ENCODE measurements around the gene SSBP3.
A peak's percentile ranks its signal among the peaks of the same experiment; 100 is the strongest.
"Not testable (repeated sequence)": the region's sequence is repeated elsewhere in the genome, so short reads cannot be mapped to it uniquely, and the experiment has no call there.

Gene SSBP3

GRCh38 chr1:54406339-54407153 lies at the start of gene SSBP3:
SSBP3 (minus strand) TSS chr1:54406394.
- DNase-seq (ENCODE audit: extremely low spot score, insufficient read length, low read depth) (peak; percentile 93), FAIRE-seq (peak; percentile 51)

- peak; percentile 26 for FAIRE-seq
Observed at GRCh38 chr1:54453509-54453908, 47.3 kb upstream of the SSBP3 start.

GRCh38 chr1:54453022-54453421 lies 46.8 kb upstream of the SSBP3 start:
- DNase-seq (ENCODE audit: extremely low spot score, insufficient read length, low read depth), result no peak
- no peak for FAIRE-seq

More at GRCh38 chr1:54453509-54453908, 47.3 kb upstream of the SSBP3 start:
- DNase-seq (ENCODE audit: extremely low spot score, insufficient read length, low read depth), result no peak

GRCh38 chr1:54449431-54449830 lies 43.2 kb upstream of the SSBP3 start:
- not testable (repeated sequence) for FAIRE-seq; DNase-seq (ENCODE audit: extremely low spot score, insufficient read length, low read depth)

- not testable (repeated sequence) for DNase-seq (ENCODE audit: extremely low spot score, insufficient read length, low read depth); FAIRE-seq
Observed at GRCh38 chr1:54448801-54449200, 42.6 kb upstream of the SSBP3 start.

GRCh38 chr1:54447081-54447480 lies 40.9 kb upstream of the SSBP3 start:
- DNase-seq (ENCODE audit: extremely low spot score, insufficient read length, low read depth); FAIRE-seq: not testable (repeated sequence)

GRCh38 chr1:54442185-54442584 lies 36.0 kb upstream of the SSBP3 start:
- DNase-seq (ENCODE audit: extremely low spot score, insufficient read length, low read depth) (no peak), FAIRE-seq (no peak)

- FAIRE-seq (no peak), DNase-seq (ENCODE audit: extremely low spot score, insufficient read length, low read depth) (no peak)
Observed at GRCh38 chr1:54439550-54440223, 33.5 kb upstream of the SSBP3 start.

- DNase-seq (ENCODE audit: extremely low spot score, insufficient read length, low read depth) (no peak), FAIRE-seq (no peak)
Observed at GRCh38 chr1:54437783-54438182, 31.6 kb upstream of the SSBP3 start.

- DNase-seq (ENCODE audit: extremely low spot score, insufficient read length, low read depth) (no peak), FAIRE-seq (no peak)
Observed at GRCh38 chr1:54436826-54437225, 30.6 kb upstream of the SSBP3 start.

- DNase-seq (ENCODE audit: extremely low spot score, insufficient read length, low read depth), result no peak
- no peak for FAIRE-seq
Observed at GRCh38 chr1:54429838-54430237, 23.6 kb upstream of the SSBP3 start.

GRCh38 chr1:54428837-54429518 lies 22.8 kb upstream of the SSBP3 start:
- DNase-seq (ENCODE audit: extremely low spot score, insufficient read length, low read depth) (no peak), FAIRE-seq (no peak)

- DNase-seq (ENCODE audit: extremely low spot score, insufficient read length, low read depth) (no peak), FAIRE-seq (no peak)
Observed at GRCh38 chr1:54425152-54425584, 19.0 kb upstream of the SSBP3 start.

- DNase-seq (ENCODE audit: extremely low spot score, insufficient read length, low read depth) (no peak), FAIRE-seq (no peak)
Observed at GRCh38 chr1:54424398-54424797, 18.2 kb upstream of the SSBP3 start.

GRCh38 chr1:54421101-54421504 lies 14.9 kb upstream of the SSBP3 start:
- no peak for DNase-seq (ENCODE audit: extremely low spot score, insufficient read length, low read depth)
- FAIRE-seq, result no peak

- FAIRE-seq; DNase-seq (ENCODE audit: extremely low spot score, insufficient read length, low read depth): not testable (repeated sequence)
Observed at GRCh38 chr1:54418598-54418997, 12.4 kb upstream of the SSBP3 start.

- FAIRE-seq (no peak), DNase-seq (ENCODE audit: extremely low spot score, insufficient read length, low read depth) (no peak)
Observed at GRCh38 chr1:54417123-54417522, 10.9 kb upstream of the SSBP3 start.

GRCh38 chr1:54416435-54416834 lies 10.2 kb upstream of the SSBP3 start:
- FAIRE-seq (no peak), DNase-seq (ENCODE audit: extremely low spot score, insufficient read length, low read depth) (no peak)

GRCh38 chr1:54415991-54416390 lies 9.8 kb upstream of the SSBP3 start:
- no peak for FAIRE-seq
- DNase-seq (ENCODE audit: extremely low spot score, insufficient read length, low read depth), result no peak

GRCh38 chr1:54415533-54415932 lies 9.3 kb upstream of the SSBP3 start:
- no peak for FAIRE-seq
- DNase-seq (ENCODE audit: extremely low spot score, insufficient read length, low read depth), result no peak

- FAIRE-seq (no peak), DNase-seq (ENCODE audit: extremely low spot score, insufficient read length, low read depth) (no peak)
Observed at GRCh38 chr1:54413732-54414131, 7.5 kb upstream of the SSBP3 start.
